Body of pancreas (tissue), 4 donors: Measurements from ENCODE around the gene GIGYF1. TPM values are rescaled to one million over a fixed set of nuclear protein-coding genes. Genes with fewer than 3 reads are reported as not detected.

Experiments
- ATAC-seq: fragments of 150-250 bp; one replicate; pipeline ENCODE4 v1.9.1; 2016
- DNase-seq, 4 donors: peaks; one replicate each; pipeline ENCODE4 v3.0.0-alpha.2; 2019
- H3K27ac ChIP-seq, 4 donors: fragments of 200-600 bp; sonication (generic); 1 replicate in 3 of 4; 2 replicates in 1 of 4; pipeline versions ENCODE4 v1.5.1 to v1.6.1; 2016 to 2019; ENCODE audit warnings: mild to moderate bottlenecking in 1 of 4, mixed read lengths in 1 of 4, moderate library complexity in 1 of 4
- H3K27me3 ChIP-seq, 2 donors: fragments of 200-600 bp; sonication (generic); one replicate each; pipeline ENCODE4 v1.6.0; 2016; ENCODE audit warnings: mild to moderate bottlenecking in 1 of 2
- H3K36me3 ChIP-seq, 2 donors: fragments of 200-600 bp; sonication (generic); replicated peaks in 1 of 2; 2 replicates each; pipeline ENCODE4 v1.5.1; 2016; ENCODE audit warnings: low read depth in 2 of 2; ENCODE audit not compliant: insufficient read depth in 1 of 2
- H3K4me1 ChIP-seq: fragments of 200-600 bp; sonication (generic); one replicate; pipeline ENCODE4 v1.6.0; 2016
- H3K4me3 ChIP-seq, 2 donors: fragments of 200-600 bp; sonication (generic); 1 replicate in 1 of 2; 2 replicates in 1 of 2; pipeline ENCODE4 v1.5.1; 2016 to 2019
- H3K9me3 ChIP-seq, 3 donors: fragments of 200-600 bp; sonication (generic); 1 replicate in 2 of 3; 2 replicates in 1 of 3; pipeline ENCODE4 v1.5.1; 2016
- CTCF ChIP-seq, 7 experiments: fragments of 450-650 bp in 4 of 7; fragments of 200-600 bp in 3 of 7; sonication (generic) in 3 of 7; IDR thresholded peaks; one replicate each; pipeline ENCODE4 v1.5.1; 2016 to 2019; ENCODE audit warnings: antibody characterized with exemption in 7 of 7
- POLR2A ChIP-seq, 3 donors: fragments of 450-650 bp; IDR thresholded peaks; one replicate each; pipeline ENCODE4 v1.6.1; 2016; ENCODE audit warnings: antibody characterized with exemption in 3 of 3, mild to moderate bottlenecking in 2 of 3
- whole genome bisulfite sequencing, 2 donors: methylation state at CpG; one replicate each; pipeline ENCODE4 v1.1.5; 2017; 5-methylcytosine and 5-hydroxymethylcytosine counted together
- intact Hi-C: fragments of 100-400 bp; cut with DNase I; formaldehyde crosslinking; loops from one replicate; pipeline ENCODE4 v1.15.1; 2023
- total RNA-seq, 2 donors: library from RNA; depleted of rRNA; stranded (reverse); fragments of >200 nt; gene quantifications; one replicate each; pipeline ENCODE4 v1.1.0, GENCODE V29; 2016

GIGYF1 gene
- total RNA-seq, 2 donors from 2014 or later, result 25.2 to 49.4 TPM

- H3K36me3 ChIP-seq, result no peaks in the 10 kb centered on the region
- H3K27ac ChIP-seq, result peak overlapping the region; percentile 77 to 92 (median 82)
- WGBS, 2 donors, result 46 to 49% methylated on average over 10 to 16 of the region's 16 CpGs
- ATAC-seq (no peak), DNase-seq (peak; percentile 31 to 47 (median 35))
- intact Hi-C loops, result no loop called here
- no peak for TF ChIP-seq CTCF (IDR thresholded peaks at IDR 0.05)
- no peak for TF ChIP-seq POLR2A (IDR thresholded peaks at IDR 0.05)
- H3K27me3 ChIP-seq, result no peaks in the 10 kb centered on the region
- H3K4me3 ChIP-seq, result no peak overlapping the region
- peaks cover 58% of the 10 kb centered on the region for H3K4me1 ChIP-seq
- H3K9me3 ChIP-seq, result no peaks in the 10 kb centered on the region
These were observed 29.8 kb upstream of the GIGYF1 start for GRCh38 chr7:100723732-100724275.

GRCh38 chr7:100722480-100723212 lies 28.6 kb upstream of the GIGYF1 start:
- Histone ChIP-seq H3K9me3 (no peaks in the 10 kb centered on the region), H3K27ac (peak overlapping the region; percentile 77 to 92 (median 82)), H3K4me3 (no peak overlapping the region), H3K27me3 (no peaks in the 10 kb centered on the region), H3K4me1 (peaks cover 58% of the 10 kb centered on the region), H3K36me3 (no peaks in the 10 kb centered on the region)
- intact Hi-C loops, result no loop called here
- TF ChIP-seq POLR2A (IDR thresholded peaks at IDR 0.05), result peak; percentile 84 to 91 (median 89)
- no peak for TF ChIP-seq CTCF (IDR thresholded peaks at IDR 0.05)
- DNase-seq (peak; percentile 89 to 96 (median 93)), ATAC-seq (peak; percentile 84)
- WGBS, 2 donors, result 38 to 59% methylated on average over 8 to 17 of the region's 17 CpGs

GRCh38 chr7:100721505-100721812 lies 27.4 kb upstream of the GIGYF1 start:
- H3K4me3 ChIP-seq, result no peak overlapping the region
- no peak overlapping the region for H3K27ac ChIP-seq
- intact Hi-C loops, result no loop called here
- DNase-seq, result no peak
- TF ChIP-seq CTCF (IDR thresholded peaks at IDR 0.05) (no peak), POLR2A (IDR thresholded peaks at IDR 0.05) (no peak)
- H3K4me1 ChIP-seq, result peaks cover 58% of the 10 kb centered on the region
- H3K27me3 ChIP-seq, result no peaks in the 10 kb centered on the region
- 80 to 82% methylated on average over 4 to 8 of the region's 8 CpGs for WGBS, 2 donors
- no peaks in the 10 kb centered on the region for H3K9me3 ChIP-seq
- no peaks in the 10 kb centered on the region for H3K36me3 ChIP-seq
- no peak for ATAC-seq

- DNase-seq (peak in 1 of 4 donors; percentile 30), ATAC-seq (no peak)
- intact Hi-C loops, result no loop called here
- TF ChIP-seq CTCF (IDR thresholded peaks at IDR 0.05) (no peak), POLR2A (IDR thresholded peaks at IDR 0.05) (no peak)
- H3K9me3 ChIP-seq, result no peaks in the 10 kb centered on the region
- H3K4me1 ChIP-seq, result peaks cover 58% of the 10 kb centered on the region
- no peaks in the 10 kb centered on the region for H3K36me3 ChIP-seq
- 3 to 9% methylated on average over 16 to 38 of the region's 56 CpGs for WGBS, 2 donors
- H3K27ac ChIP-seq, result no peak overlapping the region
- H3K4me3 ChIP-seq, result no peak overlapping the region
- H3K27me3 ChIP-seq, result no peaks in the 10 kb centered on the region
These were observed 26.8 kb upstream of the GIGYF1 start for GRCh38 chr7:100720671-100721504.
